Measurements from ENCODE around the gene TTLL6. TPM values are rescaled to one million over a fixed set of nuclear protein-coding genes. Genes with fewer than 3 reads are reported as not detected.

Gene TTLL6
- total RNA-seq, 1 donor from 2014 or later, result not detected

DNA sequence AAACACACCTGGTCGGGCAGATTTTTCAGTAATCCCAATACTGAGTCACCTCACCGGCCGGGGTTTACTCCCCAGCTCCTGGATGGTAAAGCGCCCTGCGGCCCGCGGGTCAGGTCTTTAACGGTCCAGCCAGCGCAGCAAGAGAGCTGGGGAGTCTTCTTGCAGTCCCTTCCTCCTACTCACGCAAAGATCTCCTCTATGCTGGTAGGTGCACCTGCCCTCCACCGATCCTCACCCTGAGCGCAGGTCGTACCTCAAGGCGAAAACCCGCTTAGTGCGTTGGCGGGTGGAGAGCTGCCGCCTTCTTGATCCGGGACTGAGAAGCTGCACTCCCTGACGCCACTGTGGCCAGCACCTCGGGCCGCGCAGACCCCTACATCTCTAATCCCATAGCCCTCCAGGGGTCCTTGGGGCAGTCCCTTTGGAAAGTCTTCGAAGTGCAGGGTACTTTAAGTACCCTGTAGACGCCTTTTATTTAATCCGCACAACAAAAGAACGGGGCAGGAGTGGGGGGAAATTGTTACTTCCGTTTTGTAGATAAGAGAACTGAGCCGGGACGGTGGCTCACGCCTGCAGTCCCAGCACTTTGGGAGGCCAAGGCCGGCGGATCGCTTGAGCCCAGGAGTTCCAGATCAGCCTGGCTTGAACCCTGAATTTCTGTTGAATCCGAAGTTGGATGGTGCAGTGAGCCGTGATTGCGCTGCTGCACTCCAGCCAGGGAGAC is 78.1 kb downstream of the TTLL6 start:
- no peak for DNase-seq (ENCODE audit: low read depth)

DNA sequence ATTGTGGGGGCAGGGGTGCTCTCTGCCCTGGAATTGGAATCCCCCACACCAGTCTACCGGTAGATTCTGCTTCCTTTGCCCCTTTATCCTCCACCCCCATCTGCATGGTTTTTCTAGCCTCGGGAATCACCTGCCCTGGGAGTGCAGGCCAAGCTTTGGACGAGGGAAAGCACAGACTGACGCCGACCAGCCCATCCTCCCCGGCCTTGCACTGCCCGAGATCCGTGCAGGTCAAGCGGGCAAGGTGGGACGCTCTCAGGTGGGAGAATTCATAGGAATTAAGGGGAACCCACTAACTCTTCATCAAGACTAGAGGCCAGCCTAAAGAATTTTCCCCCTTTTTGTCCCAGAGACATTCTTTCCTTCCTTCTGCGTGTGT is 78.6 kb downstream of the TTLL6 start:
- no peak for DNase-seq (ENCODE audit: low read depth)

DNA sequence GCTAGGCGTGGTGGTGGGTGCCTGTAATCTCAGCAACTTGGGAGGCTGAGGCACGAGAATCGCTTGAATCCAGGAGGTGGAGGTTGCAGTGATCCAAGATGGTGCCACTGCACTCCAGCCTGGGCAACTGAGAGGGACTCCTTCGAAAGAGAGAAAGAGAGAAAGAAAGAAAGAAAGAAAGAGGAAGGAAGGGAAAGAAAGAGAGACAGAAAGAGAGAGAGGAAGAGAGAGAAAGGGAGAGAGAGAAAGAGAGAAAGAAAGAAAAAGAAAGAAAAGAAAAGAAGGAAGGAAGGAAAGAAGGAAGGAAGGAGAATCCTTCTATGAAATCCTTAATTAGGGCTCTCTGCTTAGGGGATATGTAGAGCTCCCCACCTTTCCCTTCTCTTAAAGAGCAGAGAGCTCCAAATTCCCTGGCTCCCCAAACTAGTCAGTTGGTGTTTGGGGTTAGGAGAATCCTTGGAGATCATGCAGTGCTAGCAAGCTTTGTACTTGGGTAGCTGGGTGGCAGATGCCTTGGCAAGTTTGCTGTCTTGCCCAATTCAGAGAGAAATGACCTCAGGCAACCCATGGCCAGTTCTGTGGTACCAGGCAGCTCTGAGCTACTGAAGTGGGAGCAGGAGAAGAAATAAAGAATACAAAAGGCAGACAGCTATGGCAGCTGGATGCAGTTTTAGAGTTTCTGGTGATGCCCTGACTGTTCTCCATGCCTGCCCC is 79.5 kb downstream of the TTLL6 start:
- no peak for DNase-seq (ENCODE audit: low read depth)

DNA sequence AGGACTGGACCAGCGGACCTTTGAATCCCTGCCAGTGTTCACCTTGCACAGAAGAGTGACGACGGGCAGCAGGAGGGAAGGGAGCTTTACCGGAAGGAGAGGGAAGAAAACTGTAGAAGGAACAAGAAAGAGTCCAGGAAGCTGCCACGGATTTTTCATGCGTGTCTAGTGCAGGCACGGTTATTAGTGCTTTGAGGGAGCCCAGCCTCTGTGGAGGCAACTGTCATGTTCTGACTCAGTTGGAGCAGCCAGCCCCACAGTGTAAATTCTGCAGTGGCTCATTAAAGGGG is 82.0 kb downstream of the TTLL6 start:
- no peak for DNase-seq (ENCODE audit: low read depth)

DNA sequence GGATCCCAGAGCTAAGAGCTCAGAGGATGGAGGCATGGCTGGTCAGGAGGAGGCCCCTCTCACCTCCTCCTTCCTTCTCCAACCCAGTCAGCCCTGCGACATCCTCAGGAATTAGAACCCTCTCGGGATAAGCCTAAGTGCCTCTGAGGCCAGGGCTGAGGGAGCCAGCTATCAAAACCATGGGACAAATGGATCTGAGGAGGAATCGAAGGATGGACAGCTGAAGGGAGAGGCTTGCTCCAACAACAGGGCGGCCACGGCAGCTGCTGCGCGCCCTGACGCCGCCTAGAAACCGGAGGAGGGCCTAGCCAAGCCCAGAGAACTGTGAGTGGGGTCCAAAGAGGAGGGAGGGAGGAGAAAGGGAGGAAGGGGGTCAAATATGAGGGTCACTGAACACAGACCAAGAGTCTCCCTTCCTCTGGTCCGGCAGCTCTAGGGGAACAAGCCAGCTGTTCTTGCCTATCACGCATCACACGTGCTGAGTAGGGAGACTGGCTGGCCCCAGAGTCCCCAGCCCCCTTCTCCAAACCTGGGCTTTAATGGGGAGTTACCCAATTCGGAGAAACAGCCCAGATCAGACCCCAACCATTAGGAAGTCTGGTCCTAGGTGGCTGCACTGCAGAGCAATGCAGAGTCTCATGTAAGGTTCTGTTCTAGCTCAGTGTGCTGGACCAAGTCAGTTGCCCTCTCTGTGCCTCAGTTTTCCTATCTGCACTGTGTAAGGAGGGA is 82.5 kb downstream of the TTLL6 start:
- peak; percentile 50 for DNase-seq (ENCODE audit: low read depth)

DNA sequence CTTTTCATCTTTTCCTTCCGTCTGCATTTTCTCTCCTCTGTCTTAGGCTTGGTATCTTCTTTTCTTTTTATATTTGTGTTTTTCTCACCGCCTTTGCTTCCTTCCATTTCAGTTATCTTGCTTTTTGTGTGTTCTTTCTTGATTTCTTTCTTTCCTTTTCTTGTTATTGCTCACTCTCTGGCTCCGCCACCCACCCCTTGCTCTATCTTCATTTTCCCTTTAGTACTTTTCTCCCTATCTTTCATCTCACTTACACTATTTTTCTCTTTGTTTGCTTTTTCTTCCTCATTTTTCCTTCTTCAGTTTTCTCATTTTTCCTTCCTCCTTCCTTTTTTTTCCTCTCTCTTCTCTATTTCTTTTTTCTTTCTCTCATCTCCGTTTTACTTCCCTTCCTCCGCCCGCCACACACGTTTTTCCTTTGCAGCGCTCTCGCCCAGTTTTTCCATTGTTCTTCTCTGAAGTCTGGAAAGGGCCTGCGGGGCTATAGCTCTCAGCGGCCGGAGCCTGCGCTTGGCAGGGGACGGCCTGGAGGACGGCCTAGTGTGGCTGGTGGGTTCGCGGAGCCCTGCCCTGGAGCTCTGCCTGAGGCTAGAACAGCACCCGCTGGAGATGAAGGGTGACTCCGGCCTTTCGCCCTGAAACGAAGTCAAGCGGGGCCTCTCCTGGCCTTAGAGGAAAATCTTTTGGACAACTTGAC is 83.2 kb downstream of the TTLL6 start:
- DNase-seq (ENCODE audit: low read depth), result no peak

DNA sequence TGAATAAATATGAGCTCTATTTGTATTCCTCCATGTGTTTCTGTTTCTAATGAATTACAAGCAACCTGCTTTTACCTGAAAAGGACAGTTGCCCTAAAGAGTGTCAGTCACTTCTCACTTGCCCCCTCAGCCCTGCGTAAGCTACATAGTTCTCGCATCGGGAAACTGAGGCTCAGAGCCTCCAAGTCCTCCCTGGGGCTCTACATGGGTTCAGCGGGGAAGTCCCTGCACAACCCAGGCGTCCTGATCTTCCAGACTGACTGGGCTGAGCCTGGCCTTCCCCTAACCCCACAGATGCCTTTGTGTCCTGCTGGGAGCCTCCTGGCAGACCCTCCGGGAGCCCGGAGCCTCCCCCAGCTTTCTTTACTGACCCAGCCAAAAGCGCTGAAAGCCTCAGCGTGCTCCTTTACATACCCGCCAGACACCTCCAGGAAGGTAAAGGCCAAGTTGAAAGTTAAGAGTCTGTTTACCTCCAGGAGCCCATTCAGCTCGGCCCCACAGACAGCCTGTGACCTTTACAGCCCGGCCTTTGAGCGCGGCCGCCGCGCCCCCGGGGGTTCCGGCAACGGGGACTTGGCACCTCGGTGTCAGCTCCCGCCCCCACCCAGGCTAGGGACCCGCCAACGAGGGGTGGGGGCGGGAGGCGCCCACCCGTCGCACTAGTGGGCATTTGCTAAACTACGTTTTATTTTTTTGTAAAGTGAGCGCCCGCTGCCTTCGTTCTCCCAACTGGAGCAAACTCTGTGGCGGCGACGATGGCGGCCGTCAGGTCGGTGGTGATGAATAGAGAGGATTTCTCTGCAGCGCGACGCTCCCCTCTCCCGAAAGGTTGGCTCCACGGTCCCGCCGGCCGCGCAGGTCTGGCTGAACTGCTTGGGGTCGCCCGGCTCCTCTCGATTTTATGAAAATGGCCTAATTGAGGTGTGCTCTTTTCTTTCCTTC is 84.1 kb downstream of the TTLL6 start:
- no peak for DNase-seq (ENCODE audit: low read depth)

DNA sequence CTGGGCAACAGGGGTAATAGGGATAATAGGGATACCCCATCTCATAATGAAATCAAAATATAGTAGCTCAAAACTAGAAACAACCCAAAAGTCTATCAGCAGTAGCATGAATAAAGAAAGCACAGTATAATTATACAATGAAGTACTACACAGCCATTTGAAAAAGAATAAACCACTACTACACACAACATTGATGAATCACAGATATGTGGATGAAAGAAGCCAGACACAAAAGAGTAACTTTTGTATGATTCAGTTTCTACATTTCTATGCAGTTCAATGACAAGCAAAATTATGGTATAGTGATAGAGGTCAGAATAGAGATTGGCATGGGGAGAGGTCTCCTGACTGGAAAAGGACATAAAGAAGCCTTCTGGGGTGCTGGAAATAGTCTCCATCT is 85.7 kb downstream of the TTLL6 start:
- DNase-seq (ENCODE audit: low read depth), result no peak

DNA sequence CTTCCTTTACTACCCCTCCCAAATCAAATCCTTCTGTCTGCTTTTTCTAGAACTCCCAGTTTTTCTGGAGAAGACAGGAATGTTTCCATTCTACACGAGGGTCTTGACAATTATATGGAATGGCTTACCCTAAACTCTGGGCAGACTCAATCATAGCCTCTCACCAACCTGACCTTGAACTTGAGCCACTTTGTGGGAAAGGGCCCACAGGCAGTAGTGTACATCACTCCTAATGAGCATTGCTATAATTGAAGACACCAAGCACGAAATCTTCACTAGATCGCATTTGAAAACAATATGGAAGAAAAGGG is 86.8 kb downstream of the TTLL6 start:
- no peak for DNase-seq (ENCODE audit: low read depth)

DNA sequence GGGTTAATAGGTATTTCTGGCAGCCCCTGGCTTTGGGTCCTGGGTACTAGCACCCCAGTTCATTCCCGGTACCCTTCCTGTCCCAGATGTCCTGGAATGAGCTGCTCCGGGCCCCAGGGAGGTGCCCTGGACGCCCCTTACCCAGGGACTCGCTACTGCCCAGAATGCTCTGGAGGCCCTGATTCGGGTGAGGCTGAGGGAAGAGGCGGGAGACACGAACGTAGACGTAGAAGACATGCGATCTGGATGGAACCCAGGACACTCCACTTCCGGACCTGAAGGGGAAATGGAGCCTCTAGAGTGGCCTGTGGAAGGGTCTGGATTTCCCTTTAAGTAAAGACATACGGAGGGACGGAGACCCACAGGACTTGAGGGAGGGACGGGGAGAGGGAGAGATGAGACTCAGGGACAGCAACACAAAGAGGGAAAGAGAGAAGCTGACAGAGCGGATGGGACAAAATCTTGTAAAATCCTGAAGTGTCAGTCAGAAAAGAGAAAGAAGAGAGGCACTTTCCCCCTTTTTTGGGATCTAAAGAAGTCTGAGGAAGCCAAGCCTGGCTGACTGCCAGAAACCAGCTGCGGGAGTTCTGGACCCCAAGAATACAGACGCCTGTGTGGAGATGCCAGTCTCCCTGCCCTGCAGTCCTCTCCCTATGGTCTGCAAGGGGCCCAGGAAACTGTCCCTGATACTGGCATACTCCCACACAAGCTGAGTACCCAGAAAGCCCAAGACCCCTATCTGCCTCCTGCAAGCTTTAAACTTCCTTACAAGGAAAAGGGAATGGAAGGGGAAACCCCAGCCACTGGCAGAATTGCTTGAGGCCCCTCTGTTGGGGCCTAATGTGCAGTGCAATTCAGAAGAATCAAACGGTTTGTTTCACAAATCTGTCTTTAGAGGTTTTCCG is 87.4 kb downstream of the TTLL6 start:
- DNase-seq (ENCODE audit: low read depth), result no peak

DNA sequence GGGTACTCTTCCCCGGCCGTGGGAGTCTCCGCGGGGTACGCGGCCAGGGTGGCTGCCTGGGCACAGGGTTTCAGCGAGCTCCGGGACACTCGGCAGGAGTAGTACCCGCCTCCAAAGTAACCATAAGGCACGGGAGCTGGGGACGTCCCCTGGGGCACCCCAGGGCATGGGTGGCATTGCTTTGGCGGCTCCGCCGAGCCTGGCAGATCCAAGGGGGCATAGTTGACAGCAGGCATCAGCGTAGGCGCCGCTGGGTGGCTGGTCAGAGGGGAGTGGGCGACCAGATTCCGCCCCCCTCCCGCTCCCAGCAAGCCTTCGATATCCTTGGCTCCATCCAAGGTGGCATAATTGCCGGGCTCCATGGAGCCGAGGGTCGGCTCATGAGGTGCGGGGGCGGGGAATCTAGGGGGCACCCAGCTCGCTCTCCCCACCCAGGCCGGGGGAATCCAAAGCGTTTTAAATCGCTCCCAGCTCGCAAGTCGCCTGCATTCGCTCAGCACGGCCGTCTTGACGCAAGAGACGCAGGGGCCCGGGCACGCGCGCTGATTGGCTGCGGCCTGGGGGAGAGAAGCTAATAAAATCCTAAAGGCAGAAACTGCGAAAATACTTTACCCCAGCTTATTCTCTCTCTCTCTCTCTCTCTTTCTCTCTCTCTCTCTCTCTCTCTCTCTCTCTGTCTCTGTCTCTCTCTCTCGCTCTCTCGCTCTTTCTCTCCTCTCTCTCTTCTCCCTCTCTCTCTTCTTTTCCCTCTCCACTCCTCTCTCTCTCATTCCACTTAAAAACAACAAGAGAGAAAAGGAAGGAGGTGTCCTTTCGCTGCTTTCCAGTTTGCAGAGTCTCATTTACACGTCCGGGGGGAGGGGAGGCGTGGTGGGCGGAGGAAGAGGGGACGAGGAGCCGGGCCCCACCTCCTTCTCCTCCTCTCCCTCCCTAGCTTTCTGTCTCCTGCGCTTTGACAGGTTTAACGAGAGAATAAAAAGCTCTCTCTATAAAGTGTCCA is 88.5 kb downstream of the TTLL6 start, which contains the start of gene HOXB13:
TSS of gene HOXB13 (minus strand) at position 519 of the 1,000 bp plus-strand sequence. CDS start at position 362, 157 bp downstream.
- DNase-seq (ENCODE audit: low read depth), result peak; percentile 75

DNA sequence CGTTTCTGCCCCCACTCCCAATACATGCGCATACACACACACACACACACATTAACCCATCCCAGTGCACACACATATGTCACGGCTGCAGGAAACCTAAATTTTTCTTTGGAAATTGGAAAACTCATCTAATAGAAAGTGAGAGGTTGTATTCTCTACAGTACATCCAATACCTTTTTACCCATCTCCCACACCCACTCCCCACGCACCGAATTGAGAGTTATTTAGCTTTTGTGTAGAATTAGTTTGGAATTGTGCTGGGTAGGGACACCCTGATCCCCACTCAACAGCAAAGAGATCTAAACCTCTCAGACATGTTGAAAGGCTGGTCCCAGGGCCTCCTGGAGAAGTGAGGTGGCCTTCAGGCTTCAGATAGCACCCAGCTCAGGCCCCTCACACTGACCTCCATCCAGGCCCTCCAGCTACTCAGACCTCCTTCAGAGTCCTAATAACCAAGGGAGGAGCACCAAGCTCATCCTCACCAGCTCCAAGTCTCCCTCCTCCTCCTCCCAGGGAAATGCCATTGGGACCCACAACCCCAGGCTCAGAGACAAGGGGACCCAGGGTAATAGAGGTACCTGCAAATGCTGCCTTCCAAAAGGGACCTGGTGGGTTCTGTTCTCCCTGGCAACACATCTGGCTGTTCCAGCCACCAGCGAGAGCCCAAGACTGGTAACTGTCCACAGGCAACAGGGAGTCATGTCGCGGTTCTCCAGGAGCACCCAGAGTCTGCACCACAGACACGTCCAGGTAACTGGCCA is 89.4 kb downstream of the TTLL6 start:
- no peak for DNase-seq (ENCODE audit: low read depth)

DNA sequence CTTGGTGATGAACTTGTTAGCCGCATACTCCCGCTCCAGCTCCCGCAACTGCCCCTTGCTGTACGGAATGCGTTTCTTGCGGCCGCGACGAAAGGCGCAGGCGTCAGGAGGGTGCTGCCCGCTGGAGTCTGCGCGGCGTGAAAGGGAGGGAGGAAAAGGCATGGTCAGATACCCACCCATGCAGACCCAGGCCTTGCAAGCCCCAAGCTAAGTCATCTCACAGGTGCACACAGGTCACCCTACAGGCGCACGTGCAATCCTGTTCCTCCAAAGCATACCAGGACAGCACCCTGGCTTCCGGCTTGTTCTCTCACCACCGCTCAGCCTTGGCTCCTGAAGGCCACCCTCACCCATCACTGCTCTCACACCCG is 90.1 kb downstream of the TTLL6 start:
- DNase-seq (ENCODE audit: low read depth), result no peak

DNA sequence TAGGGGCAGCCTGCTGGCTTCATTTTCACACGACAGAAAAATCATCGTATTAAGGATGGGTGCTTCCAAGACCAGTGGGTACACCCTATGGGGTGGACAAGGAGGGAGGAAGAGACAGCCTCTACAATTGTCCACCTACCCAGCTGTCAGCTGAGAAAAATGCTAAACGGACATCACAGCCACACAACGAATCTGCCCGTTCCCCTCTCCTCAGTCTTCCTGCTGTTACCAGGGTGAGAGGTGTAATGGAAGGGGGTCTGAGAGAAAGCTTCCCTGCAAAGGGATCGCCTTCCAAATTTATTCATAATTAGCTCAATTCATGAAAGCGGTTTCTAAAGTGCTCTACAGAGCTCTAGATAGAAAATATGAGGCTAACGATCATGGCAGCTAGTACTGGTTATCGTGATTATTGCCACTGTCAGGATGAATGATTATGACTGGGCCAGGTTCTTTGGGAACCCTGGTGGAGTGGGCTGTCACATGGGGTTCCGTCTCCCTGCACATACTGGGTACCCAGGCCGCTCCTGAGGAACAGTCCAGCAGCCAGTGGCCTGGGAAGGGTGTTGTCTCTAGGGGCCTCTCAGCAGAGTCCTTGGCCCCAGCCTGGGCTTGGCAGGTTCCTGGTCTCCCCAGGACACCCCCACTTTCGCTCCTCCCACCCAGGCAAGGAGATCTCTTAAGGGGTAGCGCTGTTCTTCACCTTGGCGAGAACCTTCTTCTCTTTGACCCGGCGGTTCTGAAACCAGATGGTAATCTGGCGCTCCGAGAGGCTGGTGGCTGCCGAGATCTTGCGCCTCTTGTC is 90.7 kb downstream of the TTLL6 start:
- DNase-seq (ENCODE audit: low read depth), result no peak

DNA sequence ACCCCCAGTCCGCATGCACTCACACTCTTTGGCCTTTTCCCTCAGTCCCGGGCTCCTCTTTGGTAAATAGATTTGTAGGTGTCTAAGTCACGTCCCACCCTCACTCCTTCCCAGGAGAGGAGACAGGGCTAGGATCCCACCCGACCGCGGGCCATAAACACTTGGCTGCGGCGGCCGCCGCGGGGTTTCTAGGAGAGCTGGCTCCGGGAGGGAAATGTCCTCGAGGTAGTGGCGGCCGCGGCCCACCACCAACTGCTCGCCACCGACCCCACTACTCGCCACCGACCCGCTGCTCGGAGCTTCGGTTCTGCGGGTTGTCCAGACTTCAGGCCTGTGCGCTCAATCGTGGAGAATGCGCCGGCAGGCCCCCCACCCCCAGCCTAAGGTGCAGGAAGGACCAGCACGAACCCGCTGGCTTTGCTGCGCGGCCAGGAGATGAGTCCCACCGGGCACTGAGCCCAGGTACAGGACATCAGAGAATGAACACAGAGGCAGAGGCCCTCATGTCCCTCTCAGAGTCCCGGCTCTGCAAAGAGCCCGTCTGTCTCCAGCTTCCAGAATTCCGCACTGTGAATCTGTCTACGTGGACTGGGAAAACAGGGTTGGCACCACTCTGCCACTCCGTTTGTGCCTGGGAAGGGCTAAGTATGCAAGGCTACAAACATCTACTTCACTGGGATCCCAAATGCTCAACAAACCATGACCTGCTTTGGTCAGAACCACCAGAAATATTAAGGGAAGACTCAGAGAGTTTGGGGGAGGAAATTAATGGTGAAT is 91.6 kb downstream of the TTLL6 start:
- no peak for DNase-seq (ENCODE audit: low read depth)

DNA sequence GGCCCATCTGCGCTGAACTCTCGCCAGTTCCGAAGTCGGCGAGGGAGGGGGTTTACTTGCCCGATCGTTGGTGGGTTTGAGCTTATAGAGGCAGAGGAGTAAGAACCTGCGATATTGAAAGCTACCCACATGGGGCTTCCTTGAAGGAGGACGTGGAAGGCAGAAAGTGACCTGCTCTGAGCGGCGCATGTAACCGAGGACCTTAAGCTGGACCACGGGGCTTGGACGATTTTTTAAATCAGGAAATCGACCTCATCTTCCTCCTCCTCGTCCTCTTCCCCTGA is 92.1 kb downstream of the TTLL6 start:
- DNase-seq (ENCODE audit: low read depth), result no peak

Measured in myocyte (in vitro differentiated cells).